RWPE2 (cell line): ENCODE measurements around the gene ANXA6.
"Not testable (repeated sequence)": the region's sequence is repeated elsewhere in the genome, so short reads cannot be mapped to it uniquely, and the experiment has no call there.

Source experiments
- ATAC-seq: fragments of 200-7000 bp; cut with Tn5 transposase; 3 replicates; pipeline ENCODE4 v1.9.1; 2021; ENCODE audit warnings: low read depth
- DNase-seq: peaks from one replicate; pipeline ENCODE4 v3.0.0-alpha.2; 2020; ENCODE audit warnings: low spot score
- H3K27ac ChIP-seq: fragments of 450-650 bp; 2 replicates; pipeline ENCODE4 v1.5.1; 2017; ENCODE audit warnings: mild to moderate bottlenecking; ENCODE audit not compliant: poor library complexity, severe bottlenecking
- H3K27me3 ChIP-seq: fragments of 250-450 bp; sonication (Bioruptor Pico); 2 replicates; pipeline ENCODE4 v1.5.1; 2021; ENCODE audit warnings: mild to moderate bottlenecking, moderate library complexity; ENCODE audit not compliant: insufficient read depth, poor library complexity, severe bottlenecking
- H3K36me3 ChIP-seq: fragments of 250-450 bp; sonication (Bioruptor Pico); 2 replicates; pipeline ENCODE4 v1.5.1; 2020; ENCODE audit warnings: low read depth, mild to moderate bottlenecking, moderate library complexity
- H3K4me1 ChIP-seq: fragments of 250-450 bp; sonication (Bioruptor Pico); 2 replicates; pipeline ENCODE4 v1.5.1; 2021; ENCODE audit warnings: mild to moderate bottlenecking, moderate library complexity; ENCODE audit not compliant: insufficient read depth, poor library complexity, severe bottlenecking
- H3K4me3 ChIP-seq: fragments of 250-450 bp; sonication (Bioruptor Pico); 2 replicates; pipeline ENCODE4 v1.5.1; 2021; ENCODE audit warnings: mild to moderate bottlenecking, moderate library complexity; ENCODE audit not compliant: severe bottlenecking
- H3K9me3 ChIP-seq: fragments of 250-450 bp; sonication (Bioruptor Pico); 2 replicates; pipeline ENCODE4 v1.5.1; 2021; ENCODE audit warnings: mild to moderate bottlenecking, moderate library complexity; ENCODE audit not compliant: severe bottlenecking
- TF ChIP-seq, protein P1 (sequence below): fragments of 450-650 bp; IDR thresholded peaks from one replicate; pipeline ENCODE4 v1.5.1; 2017; ENCODE audit warnings: mild to moderate bottlenecking, moderate library complexity; ENCODE audit not compliant: poor library complexity, severe bottlenecking

ANXA6 gene

DNA sequence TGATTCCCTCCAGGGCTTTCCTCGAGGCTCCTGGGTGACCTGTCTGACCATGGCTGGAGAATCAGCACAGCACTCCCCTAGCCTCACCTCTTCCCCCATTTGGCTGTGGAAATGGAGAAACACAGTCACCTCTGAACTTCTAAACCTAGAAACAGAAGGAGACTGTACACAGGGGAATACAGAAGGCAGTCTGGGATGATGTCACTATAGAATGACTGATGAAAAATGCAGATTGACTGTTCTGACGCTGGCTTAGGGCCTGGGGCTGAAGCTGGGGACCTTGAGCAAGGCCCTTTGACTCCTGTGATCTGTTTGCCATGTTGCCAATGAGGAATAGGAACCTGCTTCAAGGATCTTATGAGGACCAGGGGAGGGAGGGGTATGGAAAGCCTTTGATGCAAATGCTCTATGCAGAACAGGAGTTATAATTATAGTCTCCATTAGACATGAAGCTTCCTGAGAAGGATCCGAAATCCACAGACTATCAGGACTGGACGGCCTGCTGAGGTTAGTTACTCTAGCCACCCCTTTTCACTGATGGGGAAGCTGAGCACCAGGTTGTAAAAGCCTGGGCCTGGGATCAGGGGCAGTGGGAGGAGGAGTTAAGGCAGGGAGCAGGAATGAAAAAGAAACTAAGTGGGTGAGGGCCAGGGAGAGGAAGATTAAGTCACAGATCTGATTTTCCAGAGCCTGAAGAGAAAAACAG lies 24.4 kb upstream of the ANXA6 start:
- no peaks in the 10 kb centered on the region for H3K9me3 ChIP-seq
- no peaks in the 10 kb centered on the region for H3K4me1 ChIP-seq
- ATAC-seq (no peak), DNase-seq (no peak)
- TF ChIP-seq, protein P1, sequence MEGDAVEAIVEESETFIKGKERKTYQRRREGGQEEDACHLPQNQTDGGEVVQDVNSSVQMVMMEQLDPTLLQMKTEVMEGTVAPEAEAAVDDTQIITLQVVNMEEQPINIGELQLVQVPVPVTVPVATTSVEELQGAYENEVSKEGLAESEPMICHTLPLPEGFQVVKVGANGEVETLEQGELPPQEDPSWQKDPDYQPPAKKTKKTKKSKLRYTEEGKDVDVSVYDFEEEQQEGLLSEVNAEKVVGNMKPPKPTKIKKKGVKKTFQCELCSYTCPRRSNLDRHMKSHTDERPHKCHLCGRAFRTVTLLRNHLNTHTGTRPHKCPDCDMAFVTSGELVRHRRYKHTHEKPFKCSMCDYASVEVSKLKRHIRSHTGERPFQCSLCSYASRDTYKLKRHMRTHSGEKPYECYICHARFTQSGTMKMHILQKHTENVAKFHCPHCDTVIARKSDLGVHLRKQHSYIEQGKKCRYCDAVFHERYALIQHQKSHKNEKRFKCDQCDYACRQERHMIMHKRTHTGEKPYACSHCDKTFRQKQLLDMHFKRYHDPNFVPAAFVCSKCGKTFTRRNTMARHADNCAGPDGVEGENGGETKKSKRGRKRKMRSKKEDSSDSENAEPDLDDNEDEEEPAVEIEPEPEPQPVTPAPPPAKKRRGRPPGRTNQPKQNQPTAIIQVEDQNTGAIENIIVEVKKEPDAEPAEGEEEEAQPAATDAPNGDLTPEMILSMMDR, result no peak
- no peaks in the 10 kb centered on the region for H3K36me3 ChIP-seq
- H3K27ac ChIP-seq, result no peak overlapping the region
- H3K27me3 ChIP-seq, result no peaks in the 10 kb centered on the region
- H3K4me3 ChIP-seq, result no peak overlapping the region

DNA sequence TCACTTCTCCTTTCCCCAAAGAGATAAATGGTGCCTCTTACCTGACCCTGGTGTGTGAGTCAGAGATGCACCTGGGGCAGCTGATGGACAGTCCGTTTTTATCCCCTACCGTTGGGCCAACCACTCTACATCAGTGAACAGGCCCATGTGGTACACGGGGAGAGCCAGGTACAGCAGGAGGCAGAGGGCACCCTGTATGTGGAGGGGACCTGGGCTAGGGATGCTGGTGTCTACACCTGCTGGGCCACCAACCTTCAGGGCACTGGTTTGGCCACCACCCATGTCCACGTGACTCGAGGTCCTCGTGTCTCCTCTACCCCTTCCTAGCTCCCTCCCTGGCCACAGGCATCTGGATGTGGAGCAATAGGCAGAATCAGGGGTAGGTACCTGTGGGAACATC lies 22.7 kb upstream of the ANXA6 start:
- Histone ChIP-seq H3K27ac (no peak overlapping the region), H3K4me1 (no peaks in the 10 kb centered on the region), H3K4me3 (no peak overlapping the region), H3K36me3 (no peaks in the 10 kb centered on the region), H3K9me3 (no peaks in the 10 kb centered on the region), H3K27me3 (no peaks in the 10 kb centered on the region)
- ATAC-seq (no peak), DNase-seq (no peak)
- TF ChIP-seq, protein P1, result no peak

DNA sequence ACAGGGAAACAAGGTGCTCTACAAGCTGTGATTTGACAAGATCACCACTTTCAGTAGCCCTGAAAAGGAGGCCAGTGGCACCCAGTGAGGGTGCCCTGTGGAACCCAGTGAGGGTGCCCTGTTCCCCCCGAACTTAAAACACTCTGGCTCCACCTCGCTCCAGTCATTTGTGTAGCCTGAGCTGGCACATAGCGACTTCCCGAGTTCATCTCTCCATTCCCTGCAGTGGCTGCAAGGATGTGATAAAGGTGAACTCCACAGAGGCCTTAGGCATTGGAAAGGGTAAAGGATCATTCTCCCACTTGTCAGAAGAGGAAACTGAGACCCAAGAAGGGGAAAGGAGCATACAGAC lies 21.9 kb upstream of the ANXA6 start:
- no peaks in the 10 kb centered on the region for H3K27me3 ChIP-seq
- no peak overlapping the region for H3K27ac ChIP-seq
- no peaks in the 10 kb centered on the region for H3K9me3 ChIP-seq
- H3K4me1 ChIP-seq, result no peaks in the 10 kb centered on the region
- H3K4me3 ChIP-seq, result no peak overlapping the region
- DNase-seq (no peak), ATAC-seq (no peak)
- TF ChIP-seq, protein P1, result no peak
- no peaks in the 10 kb centered on the region for H3K36me3 ChIP-seq

DNA sequence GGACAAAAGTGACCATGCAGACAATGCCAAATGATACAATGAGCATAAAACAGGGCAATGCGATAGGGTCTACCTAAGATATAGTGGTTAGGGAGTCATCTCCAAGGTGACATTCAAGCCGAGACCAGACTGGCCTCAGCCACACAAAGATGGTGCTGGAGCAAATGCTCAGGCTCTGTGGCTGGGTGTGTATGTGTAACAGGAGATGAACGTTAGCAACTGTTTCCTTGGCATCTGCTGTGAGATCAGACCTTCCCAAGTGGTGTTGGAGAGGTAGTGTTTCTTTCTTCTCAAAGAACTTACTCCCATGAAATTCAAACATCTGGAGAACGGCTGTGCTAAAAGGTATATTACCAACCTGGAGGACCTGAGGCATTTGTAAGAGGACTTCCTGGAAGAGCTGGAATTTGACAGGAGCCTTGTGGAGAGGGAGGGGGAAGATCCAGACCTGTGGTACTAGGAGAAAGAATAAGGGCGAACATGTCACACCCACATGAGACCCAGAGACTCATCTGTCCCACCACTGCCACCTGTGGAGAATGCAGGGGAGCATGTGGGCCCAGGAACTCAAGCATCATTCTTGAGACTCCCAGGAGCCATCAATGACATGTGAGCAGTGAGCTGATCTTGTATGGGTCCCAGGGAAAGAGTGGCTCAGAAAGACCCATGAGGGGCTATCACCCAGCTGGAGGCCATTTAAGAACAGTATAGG lies 21.4 kb upstream of the ANXA6 start:
- Histone ChIP-seq H3K27ac (no peak overlapping the region), H3K27me3 (no peaks in the 10 kb centered on the region), H3K4me1 (no peaks in the 10 kb centered on the region), H3K4me3 (no peak overlapping the region), H3K9me3 (no peaks in the 10 kb centered on the region), H3K36me3 (no peaks in the 10 kb centered on the region)
- no peak for ATAC-seq
- TF ChIP-seq, protein P1, result no peak
- DNase-seq, result no peak

DNA sequence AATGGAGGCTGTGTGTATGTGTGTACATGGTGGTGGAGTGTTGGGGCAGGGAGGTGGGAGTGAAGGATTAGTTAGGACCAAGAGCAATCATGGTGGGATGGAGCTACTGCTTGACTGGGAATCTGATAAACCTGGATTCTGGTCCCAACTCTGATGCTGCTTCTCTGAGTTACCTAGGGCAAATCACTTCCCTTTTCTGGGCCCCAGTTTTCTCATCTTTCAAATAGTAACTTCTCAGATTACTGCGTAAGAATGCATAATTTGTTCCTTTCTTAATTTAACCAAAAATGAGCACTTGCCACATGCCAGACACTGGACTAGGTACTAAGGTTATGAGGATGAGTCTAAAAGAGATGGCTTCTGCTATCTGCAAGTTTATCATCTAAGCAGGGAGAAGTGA lies 20.8 kb upstream of the ANXA6 start:
- DNase-seq (no peak), ATAC-seq (no peak)
- TF ChIP-seq, protein P1, result no peak
- Histone ChIP-seq H3K9me3 (no peaks in the 10 kb centered on the region), H3K36me3 (no peaks in the 10 kb centered on the region), H3K27ac (no peak overlapping the region), H3K27me3 (no peaks in the 10 kb centered on the region), H3K4me3 (no peak overlapping the region), H3K4me1 (no peaks in the 10 kb centered on the region)

DNA sequence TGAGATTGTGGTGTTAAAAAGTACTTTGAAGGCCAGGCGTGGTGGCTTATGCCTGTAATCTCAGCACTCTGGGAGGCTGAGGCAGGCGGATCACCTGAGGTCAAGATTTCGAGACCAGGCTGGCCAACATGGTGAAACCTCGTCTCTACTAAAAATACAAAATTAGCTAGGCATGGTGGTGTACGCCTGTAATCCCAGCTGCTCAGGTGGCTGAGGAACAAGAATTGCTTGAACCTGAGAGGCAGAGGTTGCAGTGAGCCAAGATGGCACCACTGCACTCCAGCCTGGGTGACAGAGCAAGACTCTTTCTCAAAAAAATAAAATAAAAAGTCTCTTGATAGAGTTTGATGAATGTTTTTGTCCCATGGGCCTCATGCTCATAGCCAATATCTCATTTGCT lies 18.7 kb upstream of the ANXA6 start:
- ATAC-seq, DNase-seq, H3K27ac ChIP-seq, H3K4me3 ChIP-seq, H3K9me3 ChIP-seq, H3K27me3 ChIP-seq, H3K4me1 ChIP-seq, H3K36me3 ChIP-seq: not testable (repeated sequence)
